ENCODE measurements around the gene LRRC8E.

The LRRC8E gene

DNA sequence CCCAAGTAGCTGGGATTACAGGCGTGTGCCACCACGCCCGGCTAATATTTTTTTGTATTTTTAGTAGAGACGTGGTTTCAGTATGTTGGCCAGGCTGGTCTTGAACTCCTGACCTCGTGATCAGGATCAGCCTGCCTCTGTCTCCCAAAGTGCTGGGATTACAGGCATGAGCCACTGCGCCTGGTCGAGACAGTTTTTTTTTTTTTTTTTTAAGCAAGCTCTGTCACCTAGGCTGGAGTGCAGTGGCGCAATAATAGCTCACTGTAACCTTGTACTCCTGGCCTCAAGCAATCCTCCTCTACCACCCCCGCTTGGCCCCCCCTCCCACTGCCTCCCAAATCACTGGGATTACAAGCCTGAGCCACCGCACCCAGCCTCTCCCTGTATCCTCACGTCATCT lies 9.0 kb downstream of the LRRC8E start:
- TF ChIP-seq, protein P1, sequence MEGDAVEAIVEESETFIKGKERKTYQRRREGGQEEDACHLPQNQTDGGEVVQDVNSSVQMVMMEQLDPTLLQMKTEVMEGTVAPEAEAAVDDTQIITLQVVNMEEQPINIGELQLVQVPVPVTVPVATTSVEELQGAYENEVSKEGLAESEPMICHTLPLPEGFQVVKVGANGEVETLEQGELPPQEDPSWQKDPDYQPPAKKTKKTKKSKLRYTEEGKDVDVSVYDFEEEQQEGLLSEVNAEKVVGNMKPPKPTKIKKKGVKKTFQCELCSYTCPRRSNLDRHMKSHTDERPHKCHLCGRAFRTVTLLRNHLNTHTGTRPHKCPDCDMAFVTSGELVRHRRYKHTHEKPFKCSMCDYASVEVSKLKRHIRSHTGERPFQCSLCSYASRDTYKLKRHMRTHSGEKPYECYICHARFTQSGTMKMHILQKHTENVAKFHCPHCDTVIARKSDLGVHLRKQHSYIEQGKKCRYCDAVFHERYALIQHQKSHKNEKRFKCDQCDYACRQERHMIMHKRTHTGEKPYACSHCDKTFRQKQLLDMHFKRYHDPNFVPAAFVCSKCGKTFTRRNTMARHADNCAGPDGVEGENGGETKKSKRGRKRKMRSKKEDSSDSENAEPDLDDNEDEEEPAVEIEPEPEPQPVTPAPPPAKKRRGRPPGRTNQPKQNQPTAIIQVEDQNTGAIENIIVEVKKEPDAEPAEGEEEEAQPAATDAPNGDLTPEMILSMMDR (IDR thresholded peaks at IDR 0.05; ENCODE audit: low read depth, low read length): no peak
- DNase-seq (ENCODE audit: extremely low read depth, low read depth): no peak

GRCh38 chr19:7898967-7899366 lies 10.7 kb downstream of the LRRC8E start:
- no peak for DNase-seq (ENCODE audit: extremely low read depth, low read depth)
- TF ChIP-seq, protein P1 (IDR thresholded peaks at IDR 0.05; ENCODE audit: low read depth, low read length): no peak

DNA sequence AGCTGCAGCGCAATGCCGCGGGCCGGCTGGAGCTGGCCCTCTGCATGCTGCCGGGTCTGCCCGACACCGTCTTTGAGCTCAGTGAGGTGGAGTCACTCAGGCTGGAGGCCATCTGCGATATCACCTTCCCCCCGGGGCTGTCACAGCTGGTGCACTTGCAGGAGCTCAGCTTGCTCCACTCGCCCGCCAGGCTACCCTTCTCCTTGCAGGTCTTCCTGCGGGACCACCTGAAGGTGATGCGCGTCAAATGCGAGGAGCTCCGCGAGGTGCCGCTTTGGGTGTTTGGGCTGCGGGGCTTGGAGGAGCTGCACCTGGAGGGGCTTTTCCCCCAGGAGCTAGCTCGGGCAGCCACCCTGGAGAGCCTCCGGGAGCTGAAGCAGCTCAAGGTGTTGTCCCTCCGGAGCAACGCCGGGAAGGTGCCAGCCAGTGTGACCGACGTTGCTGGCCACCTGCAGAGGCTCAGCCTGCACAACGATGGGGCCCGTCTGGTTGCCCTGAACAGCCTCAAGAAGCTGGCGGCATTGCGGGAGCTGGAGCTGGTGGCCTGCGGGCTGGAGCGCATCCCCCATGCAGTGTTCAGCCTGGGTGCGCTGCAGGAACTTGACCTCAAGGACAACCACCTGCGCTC lies 11.6 kb downstream of the LRRC8E start:
- TF ChIP-seq, protein P1 (IDR thresholded peaks at IDR 0.05; ENCODE audit: low read depth, low read length): no peak
- DNase-seq (ENCODE audit: extremely low read depth, low read depth): no peak

GRCh38 chr19:7900401-7900870 lies 12.1 kb downstream of the LRRC8E start:
- TF ChIP-seq, protein P1 (IDR thresholded peaks at IDR 0.05; ENCODE audit: low read depth, low read length): no peak
- DNase-seq (ENCODE audit: extremely low read depth, low read depth): no peak

DNA sequence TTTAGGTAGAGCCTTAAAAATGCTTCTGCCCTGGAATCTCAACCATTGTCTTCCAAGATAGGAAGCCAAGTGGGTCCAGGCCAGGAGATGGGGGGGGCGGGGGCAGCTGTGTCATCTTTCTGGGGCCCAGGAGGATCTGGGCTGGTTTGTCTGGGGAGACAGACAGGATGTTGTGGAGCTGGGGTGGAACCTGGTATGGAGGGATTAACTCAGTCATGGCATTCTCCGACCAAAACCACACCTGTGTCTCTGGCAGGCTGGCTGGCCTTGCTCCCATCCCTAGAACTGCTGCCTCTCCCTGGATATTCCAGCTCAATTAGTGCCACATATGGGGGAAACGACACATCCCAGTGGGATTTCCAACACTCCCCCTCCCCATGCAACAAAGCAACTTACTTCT lies 12.6 kb downstream of the LRRC8E start:
- TF ChIP-seq, protein P1 (IDR thresholded peaks at IDR 0.05; ENCODE audit: low read depth, low read length): no peak
- DNase-seq (ENCODE audit: extremely low read depth, low read depth): no peak

GRCh38 chr19:7901337-7901736 lies 13.0 kb downstream of the LRRC8E start:
- no peak for DNase-seq (ENCODE audit: extremely low read depth, low read depth)
- TF ChIP-seq, protein P1 (IDR thresholded peaks at IDR 0.05; ENCODE audit: low read depth, low read length): no peak

DNA sequence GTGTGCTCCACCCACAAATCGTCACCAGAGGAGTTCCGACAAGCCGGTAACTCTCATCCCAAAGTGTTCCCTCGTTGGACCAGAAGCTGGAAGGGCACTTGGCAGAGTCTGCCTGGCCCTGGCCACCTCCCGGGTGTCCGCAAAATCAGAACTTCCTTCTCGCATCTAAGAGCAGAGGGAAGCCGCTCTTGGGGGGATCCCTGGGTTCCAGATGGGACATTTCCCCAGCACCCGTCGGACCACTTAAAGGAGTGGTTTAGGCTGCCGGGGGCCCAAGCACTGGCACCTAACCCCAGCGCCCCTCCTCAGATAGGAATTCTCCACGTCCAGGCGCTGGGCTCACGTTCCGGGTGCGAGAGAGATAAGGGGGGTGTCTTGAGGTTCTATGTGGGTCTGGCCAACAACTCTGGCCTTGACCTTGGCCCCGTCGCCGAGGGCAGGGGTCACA lies 14.5 kb downstream of the LRRC8E start:
- TF ChIP-seq, protein P1 (IDR thresholded peaks at IDR 0.05; ENCODE audit: low read depth, low read length): no peak
- no peak for DNase-seq (ENCODE audit: extremely low read depth, low read depth)

Data from AG09319 (cell line).